ENCODE data around the gene AGR3.
"Not testable (repeated sequence)": the region's sequence is repeated elsewhere in the genome, so short reads cannot be mapped to it uniquely, and the experiment has no call there.

The AGR3 gene

DNA sequence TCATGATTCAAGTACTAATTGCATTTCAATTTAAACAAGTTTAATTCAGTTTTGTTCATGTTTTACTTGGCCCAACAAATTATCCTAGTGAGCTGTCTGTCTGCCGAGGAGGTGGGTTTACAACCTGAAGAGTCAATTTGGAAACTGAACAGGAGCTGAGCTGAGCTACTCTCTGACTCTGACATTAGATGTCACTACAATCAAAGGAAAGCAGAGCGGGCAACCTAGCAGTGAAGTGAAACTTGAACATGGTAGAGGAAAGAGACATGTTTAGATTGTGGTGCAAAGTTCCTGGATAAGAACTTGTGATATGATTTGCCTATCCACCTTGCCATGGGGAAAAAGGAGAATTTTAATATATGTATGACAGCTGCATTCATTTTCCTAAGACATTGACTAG is 9.6 kb upstream of the AGR3 start:
- no peak for DNase-seq (ENCODE audit: low read depth in 2 of 2)

DNA sequence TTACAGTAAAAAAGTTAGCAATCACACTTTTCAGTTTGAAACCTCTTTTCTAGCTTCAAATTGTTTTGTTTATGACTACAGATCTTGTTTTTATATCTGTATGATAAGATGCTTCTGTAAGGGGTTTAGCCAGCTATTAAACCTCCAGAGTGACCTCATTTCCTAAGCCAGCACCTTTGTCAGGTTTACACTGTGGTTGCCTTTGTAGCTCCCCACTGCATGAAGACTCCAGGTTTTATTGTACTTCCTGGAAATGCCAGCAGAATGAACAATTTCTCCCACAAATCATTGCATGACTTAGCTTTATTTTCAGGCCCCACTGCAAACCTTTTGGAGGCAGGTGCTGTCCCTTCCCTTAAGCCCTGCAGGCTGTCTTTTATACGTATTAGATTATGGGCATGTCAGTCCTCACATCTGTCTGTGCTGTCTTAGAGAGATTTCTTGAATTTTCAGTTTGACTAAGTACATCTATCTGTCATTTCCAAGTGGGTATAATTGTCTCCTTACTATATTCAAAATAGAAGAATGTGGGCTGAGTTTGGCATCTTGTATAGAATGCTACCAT is 8.2 kb upstream of the AGR3 start:
- no peak for DNase-seq (ENCODE audit: low read depth in 2 of 2)

DNA sequence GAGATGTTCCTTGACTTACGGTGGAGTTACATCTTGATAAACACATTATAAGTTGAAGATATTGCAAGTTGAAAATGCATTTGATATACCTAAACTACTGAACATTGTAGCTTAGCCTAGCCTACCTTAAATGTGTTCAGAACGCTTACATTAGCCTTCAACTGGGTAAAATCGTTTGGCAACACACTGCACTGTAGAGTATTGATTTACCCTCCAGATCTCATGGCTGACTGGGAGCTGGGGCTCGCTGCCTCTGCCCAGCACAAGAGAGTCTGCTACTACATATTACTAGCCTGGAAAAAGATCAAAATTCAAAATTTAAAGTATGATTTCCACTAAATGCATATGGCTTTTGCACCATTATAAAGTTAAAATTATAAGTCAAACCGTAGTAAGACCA is 7.5 kb upstream of the AGR3 start:
- DNase-seq (ENCODE audit: low read depth in 2 of 2), result no peak

DNA sequence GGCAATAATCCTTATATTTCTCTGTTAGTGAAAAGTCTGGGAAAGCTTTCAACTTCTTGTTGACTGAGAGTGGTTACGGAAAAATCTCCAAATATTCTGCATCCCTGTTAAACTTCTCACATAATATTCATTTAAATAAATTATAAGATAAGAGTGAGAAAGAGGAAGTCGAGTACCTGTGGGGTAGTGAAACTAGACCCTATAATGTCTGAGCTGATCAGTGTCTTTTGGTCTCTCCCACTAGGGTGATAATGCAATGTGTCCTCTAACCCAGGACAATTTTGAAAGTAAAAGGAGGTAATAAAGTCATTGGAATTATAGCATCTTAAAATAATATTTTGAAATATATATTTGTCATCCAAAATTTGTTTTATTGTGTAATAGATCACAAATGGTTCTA is 2.1 kb upstream of the AGR3 start:
- DNase-seq (ENCODE audit: low read depth in 2 of 2), result no peak

DNA sequence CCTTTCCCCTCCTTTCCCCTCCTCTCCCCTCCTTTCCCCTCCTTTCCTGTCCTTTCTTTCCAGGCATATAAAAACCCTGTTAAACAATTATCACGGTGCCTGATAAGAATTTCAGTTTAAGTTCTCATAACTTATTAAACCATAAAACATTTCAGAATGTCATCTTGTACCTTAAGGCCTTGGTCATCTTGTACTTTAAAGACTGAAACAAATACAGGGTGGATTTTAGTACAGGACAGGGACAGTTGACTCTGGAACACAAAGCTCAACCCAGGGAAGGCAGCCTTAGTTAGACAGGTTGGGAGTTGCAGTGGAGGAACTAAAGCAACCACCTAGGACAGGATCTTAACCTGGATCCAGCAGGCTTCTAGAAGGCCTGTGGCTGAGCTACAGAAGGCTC is 1.2 kb downstream of the AGR3 start:
- no peak for DNase-seq (ENCODE audit: low read depth in 2 of 2)

DNA sequence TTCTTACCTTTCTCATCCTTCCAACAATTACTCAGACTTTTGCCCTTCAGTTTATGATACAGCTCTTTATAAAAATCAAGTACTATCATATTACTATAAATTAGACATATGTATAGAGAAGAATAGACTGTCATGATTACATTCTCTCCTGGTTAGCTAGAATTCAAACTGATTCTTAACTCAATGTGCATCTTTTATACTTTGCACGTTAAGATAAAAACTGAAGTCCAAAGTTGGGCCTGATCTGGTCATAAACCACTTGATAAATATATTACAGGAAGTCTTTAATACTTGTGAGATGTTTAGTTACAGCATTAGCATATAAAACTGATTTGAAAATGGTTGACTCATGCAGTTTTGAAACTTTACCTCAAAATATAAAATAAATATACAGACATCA is 2.6 kb downstream of the AGR3 start:
- DNase-seq (ENCODE audit: low read depth in 2 of 2), result no peak

DNA sequence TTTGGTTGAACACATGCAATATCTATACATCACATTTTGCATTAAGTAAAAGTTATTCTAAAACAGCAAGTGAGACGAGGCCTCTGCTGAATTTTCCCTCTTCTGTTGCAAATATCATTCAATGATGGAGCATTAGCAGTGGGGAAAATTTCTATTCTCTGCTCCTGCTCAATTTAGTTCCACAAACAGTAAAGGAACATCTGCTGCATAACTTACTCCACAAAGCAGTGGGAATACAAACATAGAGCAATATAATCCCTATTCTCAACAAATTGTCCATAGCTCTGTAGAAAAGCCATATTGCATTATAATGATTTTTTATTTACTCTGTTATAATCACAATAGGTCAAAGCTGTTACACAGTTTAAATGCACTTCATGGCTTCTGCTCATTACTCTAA is 5.9 kb downstream of the AGR3 start:
- no peak for DNase-seq (ENCODE audit: low read depth in 2 of 2)

DNA sequence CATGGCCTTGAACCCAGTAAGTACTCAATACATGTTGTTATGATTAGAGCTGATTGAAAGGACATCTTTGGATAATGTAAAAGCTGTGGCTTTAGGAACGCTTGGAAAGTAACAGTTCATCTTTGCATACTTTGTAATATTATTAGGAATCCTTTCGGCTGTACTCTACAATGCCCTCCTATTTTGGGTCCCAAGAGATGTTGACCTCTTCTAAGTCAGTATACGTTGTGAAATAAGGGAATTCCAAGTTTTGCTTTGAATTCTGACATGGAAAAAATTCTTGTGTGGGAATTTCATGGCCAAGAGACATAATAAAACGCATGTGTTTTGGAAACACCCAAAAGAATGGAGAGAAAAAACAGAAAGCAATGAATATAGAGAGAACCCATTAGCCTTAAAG is 7.7 kb downstream of the AGR3 start:
- DNase-seq (ENCODE audit: low read depth in 2 of 2), result no peak

DNA sequence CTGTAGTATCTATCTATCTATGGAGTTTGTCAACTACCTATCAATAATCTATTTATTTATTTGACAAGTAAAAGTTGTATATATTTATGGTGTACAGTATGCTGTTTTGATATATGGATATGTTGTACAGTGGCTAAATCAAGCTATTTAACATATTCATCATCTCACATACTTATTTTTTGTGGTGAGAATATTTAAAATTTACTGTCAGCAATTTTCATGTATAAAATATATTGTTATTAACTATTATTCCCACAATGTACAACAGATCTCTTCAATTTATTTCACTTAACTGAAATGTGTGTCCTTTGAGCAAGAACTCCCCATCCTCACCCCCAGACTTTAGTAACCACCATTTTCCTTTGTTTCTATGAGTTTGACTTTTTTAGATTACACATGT is 14.5 kb downstream of the AGR3 start:
- DNase-seq (ENCODE audit: low read depth in 2 of 2), result no peak

DNA sequence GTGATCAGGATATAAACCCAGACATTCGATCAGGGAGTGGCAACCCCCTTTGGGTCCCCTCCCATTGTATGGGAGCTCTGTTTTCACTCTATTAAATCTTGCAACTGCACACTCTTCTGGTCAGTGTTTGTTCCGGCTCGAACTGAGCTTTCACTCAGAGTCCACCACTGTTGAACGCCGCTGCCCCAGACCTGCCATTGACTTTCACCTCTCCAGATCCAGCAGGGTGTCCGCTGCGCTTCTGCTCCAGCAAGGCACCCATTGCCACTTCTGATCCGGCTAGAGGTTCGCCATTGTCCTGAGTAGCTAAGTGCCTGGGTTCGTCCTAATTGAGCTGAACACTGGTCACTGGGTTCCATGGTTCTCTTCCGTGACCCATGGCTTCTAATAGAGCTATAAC is 28.6 kb downstream of the AGR3 start:
- DNase-seq (ENCODE audit: low read depth in 2 of 2), result not testable (repeated sequence)

DNA sequence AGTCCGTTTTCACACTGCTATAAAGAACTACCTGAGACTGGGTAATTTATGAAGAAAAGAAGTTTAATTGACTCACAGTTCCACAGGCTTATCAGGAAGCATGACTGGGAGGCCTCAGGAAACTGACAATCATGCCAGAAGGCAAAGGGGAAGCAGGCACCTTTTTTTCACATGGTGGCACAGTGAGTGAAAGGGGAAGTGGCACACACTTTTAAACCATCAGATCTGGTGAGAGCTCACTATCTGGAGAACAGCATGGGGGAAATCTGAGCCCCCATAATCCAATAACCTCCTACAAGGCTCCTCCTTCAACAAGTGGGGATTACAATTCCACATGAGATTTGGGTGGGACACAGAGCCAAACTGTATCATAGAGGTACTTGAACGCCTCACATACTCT is 30.0 kb downstream of the AGR3 start:
- DNase-seq (ENCODE audit: low read depth in 2 of 2), result no peak

DNA sequence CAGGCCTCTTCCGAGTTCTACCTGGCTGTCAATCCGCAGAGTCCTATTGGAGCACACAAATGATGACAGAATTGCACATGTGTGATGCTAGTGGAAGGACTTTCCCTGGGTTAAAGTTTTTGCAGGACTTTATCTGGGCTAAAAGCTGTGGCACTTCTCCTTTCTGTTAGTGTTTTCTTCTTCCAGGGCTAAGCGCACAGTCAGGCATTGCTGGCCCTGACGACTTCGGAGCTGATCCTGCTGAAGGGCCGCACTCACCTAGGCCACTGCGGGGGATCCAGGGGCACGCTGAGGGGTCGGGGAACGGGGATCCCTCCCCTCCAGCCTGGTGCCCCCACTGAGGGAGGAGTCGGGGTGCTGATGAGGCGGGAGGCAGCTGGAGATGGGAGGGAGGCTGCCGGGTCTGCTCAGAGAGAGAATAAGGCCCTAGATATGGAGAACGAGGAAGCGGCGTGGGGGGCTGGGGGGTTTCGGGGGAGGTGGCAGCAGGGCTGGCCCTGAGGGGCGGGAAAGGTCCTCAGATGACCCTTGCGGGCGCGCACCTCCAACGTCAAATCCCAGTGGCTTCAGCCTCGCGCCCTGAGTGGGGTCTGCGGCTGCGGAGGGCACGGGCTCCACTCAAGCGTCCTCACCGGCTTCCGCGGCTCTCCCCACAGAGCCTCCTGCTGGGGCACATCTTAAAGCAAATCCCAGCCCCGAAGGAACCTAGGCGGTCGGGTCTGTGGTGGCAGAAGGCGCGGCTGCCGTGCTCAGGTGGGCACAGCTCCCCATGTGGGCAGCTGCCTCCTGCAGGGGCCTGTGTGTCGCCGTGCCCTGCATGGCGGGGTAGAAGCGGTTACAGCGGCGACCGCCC is 30.9 kb downstream of the AGR3 start:
- no peak for DNase-seq (ENCODE audit: low read depth in 2 of 2)

DNA sequence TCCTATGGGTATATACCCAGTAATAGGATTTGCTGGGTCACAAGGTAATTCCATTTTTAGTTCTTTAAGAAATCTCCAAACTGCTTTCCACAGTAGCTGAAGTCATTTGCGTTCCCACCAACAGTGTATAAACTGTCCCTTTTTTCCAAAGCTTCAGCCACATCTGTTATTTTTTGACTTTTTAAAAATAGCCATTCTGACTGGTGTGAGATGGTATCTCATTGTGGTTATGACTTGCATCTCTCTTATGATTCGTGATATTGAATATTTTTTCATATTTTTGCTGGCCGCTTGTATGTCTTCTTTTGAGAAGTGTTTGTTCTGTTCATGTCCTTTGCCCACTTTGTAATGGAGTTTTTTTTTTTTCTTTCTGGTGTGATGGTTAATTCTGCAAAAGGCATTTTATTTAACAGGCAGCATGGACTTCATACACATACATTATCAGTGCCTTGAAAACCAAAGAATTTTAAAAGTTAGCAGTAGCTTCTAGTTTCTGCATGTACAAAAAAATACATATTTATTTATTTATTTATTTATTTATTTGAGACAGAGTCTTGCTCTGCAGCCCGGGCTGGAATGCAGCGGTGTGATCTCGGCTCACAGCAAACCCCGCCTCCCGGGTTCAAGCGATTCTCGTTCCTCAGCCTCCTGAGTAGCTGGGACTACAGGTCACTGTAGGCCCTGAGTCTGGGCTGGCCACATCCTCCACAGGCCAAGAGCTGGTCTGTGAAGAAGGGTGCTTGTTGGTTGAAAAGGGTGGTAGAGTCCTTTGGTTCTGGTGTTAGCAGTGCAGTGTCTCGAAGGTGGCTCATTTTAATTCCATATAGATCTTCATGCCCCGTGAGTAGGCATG is 32.3 kb downstream of the AGR3 start:
- DNase-seq (ENCODE audit: low read depth in 2 of 2), result no peak

DNA sequence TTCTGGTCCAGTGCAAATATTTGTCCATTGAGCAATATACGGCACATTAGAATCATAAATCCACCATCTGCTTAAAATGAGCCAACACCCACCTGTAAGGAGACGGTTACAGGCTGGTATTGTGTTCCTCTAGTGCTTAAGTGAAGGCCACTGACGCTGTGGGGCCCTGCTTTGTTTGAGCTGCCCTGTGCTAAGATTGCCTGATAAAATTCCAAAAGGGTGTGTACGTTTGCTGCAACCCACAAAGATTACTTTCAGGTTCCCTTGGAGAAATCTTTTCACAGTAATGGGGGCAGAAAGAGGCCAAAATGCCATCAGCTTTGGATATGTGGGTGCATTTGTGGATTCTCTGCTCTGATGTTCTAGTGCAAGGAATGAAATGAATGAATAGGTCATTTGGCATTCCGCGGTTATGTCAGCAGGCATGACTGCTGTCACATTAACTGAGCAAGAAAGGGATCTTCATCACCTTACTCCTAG is 34.4 kb downstream of the AGR3 start:
- no peak for DNase-seq (ENCODE audit: low read depth in 2 of 2)

DNA sequence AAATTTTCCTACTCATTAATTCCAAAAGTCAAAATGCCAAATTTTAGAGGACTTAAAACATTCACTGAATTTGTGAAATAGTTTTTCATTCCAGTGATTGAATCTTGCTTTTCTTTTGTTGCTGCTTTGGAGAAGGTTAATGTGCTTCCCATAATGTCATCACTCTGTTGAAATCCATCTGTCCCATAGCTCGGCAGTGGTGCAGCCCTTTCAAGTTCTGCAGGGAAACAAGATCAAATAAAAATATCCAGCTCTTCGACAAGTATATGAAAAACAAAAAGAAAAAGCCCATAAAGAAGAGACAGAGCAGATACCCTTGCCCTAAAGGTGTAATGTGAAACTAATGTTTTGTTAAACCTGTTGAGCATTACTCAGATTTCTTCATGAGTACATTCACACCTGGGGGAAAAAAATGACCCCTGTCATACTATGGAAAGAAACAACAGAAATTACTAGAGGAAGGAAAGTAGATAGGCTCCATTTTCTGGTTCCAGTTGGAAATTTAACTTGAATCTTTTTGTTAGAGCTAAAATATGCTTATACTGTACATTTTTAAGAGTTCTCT is 35.1 kb downstream of the AGR3 start:
- no peak for DNase-seq (ENCODE audit: low read depth in 2 of 2)

DNA sequence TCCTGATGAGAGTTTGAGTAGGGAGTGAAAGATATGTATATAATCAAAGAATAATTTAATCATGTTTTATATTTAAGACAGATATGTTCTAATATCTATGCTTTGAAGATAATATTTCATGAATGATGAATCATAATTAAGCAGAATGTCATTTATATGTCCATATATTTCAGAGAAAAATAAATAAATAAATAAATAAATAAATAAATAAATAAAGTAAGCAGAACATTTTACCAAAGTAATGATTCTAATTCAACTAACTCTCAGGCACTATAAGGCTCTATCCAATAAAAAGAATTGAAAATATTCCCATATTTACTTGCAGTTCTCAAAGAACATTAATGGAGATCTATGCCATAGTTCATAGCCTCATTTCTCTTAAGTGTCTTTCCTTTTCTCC is 36.0 kb downstream of the AGR3 start:
- no peak for DNase-seq (ENCODE audit: low read depth in 2 of 2)

DNA sequence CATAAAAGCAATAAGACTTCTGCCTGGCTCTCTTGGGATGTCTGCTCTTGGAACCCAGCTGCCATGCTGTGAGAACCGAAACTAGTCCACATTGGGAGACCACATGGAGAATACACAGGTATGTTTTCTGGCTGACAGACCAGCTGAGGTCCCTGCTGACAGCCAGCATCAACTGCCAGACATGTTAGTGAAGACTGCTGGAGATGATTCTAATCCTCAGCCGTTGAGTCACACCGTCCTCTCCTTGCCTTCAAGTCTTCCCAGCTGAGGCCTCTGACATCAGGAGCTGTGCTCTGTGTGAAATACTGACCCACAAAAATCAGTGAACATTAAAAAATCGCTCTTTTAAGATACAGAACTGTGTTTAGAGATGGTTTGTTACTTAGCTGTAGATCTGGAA is 40.1 kb downstream of the AGR3 start:
- DNase-seq (ENCODE audit: low read depth in 2 of 2), result no peak

DNA sequence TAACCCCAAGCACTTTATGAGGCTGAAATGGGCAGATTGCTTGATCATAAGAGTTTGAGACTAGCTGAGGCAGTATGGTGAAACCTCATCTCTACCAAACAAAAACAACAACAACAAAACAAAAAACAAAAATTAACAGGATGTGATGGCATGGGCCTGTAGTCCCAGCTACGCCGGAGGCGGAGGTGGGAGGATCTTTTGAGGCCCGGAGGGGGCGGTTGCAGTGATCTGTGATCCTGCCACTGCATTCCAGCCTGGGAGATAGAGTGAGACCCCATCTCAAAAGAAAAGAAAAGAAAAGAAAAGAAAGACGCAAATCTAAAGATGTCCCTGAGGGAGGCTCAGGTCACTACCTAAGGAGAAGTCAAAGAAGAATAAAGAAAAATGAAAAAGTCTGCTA is 41.7 kb downstream of the AGR3 start:
- no peak for DNase-seq (ENCODE audit: low read depth in 2 of 2)

DNA sequence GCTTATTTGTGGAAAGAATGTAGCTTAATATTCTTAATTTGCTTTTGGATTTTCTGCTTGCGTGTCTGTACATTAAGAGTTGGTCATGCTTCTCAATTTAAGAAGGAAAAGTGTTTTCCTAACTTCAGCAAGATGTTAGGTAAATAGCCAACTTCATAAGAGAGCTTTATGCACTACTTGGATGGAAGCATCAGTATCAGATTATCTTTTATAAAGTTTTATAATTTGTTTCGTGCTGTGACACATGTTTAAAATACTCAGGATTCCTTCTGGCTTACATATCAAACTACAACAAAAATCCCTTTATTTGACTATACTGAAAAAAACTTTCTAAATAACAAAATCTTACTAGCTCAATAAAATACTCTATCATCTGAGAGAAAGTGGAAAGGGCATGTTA is 42.1 kb downstream of the AGR3 start:
- DNase-seq (ENCODE audit: low read depth in 2 of 2), result no peak

DNA sequence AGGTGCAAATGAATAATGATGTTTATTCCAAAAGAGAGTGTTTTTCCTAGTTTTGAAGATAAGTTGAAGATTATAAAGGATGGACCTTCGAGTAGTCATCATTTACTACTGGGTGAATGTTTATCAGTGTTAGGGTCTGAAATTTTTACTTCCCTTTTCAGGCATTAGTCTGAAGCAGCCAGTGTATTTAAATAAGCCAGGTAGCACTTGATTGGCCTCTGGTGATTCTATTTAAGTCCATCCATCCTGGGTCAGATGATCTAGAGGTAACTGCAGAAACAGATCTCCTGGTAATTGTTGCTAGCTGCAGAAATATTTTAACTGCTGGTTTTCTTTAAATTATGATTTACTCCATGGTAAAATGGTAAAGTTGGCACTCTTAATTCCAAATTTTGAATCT is 42.9 kb downstream of the AGR3 start:
- no peak for DNase-seq (ENCODE audit: low read depth in 2 of 2)

DNA sequence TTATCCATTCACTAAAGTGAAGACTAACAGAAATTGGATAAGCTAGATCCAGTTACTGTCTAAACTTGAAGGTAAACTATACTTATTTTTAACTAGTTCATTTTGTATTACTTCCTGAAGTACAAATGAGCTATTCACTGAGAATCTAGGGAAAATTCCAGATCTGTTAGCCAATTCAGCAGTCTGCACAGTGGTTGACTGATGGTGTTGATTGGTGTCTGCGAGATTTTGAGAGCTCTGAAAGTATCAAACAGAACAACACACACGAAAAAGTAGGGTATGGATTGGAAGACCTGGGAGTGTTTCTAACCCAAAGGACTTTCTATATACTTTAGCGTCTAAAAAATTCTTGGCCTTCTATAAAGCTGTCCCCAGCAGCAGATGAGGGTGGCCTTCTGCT is 43.4 kb downstream of the AGR3 start:
- no peak for DNase-seq (ENCODE audit: low read depth in 2 of 2)

DNA sequence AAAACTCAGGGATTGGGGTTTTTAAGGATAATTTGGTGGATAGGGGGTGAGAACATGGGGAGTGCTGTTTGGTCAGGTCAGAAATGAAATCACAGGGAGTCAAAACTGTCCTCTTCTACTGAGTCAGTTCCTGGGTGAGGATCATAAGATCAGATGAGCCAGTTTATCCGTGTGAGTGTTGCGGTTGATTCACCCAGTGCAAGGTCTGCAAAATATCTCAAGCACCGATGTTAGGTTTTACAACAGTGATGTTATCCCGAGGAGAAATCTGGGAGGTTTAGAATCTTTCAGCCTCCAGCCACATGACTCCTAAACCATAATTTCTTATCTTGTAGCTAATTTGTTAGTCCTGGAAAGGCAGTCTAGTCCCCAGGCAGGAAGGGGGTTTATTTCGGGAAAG is 45.3 kb downstream of the AGR3 start:
- DNase-seq (ENCODE audit: low read depth in 2 of 2), result no peak

Data from stimulated activated CD8-positive, alpha-beta memory T cell treated with anti-CD3 and anti-CD28 coated beads, Interleukin-2, amount 100 ng/mL, for 1 hour (primary cell).